Mononuclear cell (primary cell): ENCODE measurements around the gene AUTS2. TPM values are rescaled to one million over a fixed set of nuclear protein-coding genes. Genes with fewer than 3 reads are reported as not detected.

ENCODE experiments used
- H3K27me3 ChIP-seq: 2 replicates; pipeline ENCODE4 v1.6.0; 2011; ENCODE audit warnings: low read length, control low read depth; ENCODE audit not compliant: insufficient read depth
- H3K4me1 ChIP-seq: 2 replicates; pipeline ENCODE4 v1.5.1; 2011; ENCODE audit warnings: mild to moderate bottlenecking, low read length, control low read depth; ENCODE audit not compliant: insufficient read depth
- H3K4me3 ChIP-seq: 2 replicates; pipeline ENCODE4 v1.5.1; 2011; ENCODE audit warnings: mild to moderate bottlenecking, low read length, moderate library complexity
- H3K9me3 ChIP-seq: 2 replicates; pipeline ENCODE4 v1.5.1; 2011; ENCODE audit warnings: low read depth, mild to moderate bottlenecking, control low read depth, low read length
- total RNA-seq: library from RNA; depleted of rRNA; stranded (reverse); fragments of >200 nt; gene quantifications from one replicate; pipeline ENCODE4 v1.2.3, GENCODE V29; 2012

AUTS2 gene
- total RNA-seq, 1 donor = 16.5 TPM

DNA sequence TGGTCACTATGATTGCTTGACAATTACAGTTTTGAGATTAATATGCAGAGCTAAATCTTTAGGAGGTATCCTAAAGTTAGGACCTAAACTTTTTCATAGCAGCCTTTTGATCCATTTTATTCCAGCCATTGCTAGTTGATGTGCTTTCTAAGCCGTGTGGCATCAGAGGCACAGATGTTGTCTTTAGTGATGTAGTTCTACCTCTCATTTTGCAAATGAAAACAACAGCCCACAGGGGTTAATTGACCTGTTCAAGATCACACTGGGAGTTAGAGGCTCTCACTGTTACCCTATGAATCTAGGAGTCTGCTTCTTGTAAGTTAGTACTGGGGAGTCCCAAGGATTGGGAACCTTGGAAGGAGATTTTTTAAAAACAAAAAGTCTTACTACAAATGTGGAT, 10.6 kb downstream of the AUTS2 start:
- peaks cover 7% of the 10 kb centered on the region for H3K27me3 ChIP-seq
- no peaks in the 10 kb centered on the region for H3K4me1 ChIP-seq

DNA sequence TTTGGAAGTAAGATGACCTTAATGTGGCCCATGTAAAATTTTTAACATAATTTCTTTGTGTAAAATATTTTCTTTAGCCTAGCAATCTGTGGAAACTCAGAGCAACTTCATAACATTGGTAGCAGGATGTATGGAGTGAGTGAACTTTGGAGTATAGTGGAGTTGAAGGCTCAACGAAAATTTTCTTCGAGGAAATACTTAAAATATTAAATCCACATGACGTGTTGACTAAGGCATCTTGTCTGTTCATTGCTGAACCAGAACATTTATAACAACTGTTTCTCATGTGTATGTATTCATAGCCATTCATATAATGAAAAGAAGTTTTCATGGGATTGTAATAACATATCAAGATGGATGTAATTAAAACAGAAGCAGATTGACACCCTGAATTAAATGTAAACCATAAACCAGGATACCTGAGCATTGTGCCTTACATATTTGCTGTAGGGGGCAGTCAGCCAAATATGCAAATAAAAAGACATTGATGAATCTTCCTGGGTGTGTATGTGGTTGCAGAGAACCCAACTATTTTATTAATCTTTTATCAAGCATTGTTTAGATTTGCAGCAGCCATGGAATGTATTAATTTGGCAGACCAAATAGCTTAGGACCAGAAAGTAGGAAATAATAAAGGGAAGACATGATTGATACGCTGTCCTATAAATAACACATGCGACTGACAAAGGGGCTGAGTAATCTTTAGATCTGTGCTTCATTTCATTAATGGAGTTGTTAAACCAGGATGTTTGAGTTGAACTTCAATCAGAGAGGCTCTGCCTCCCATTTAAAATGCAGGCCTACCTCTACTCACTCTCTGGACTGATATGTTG, 11.5 kb downstream of the AUTS2 start:
- H3K27me3 ChIP-seq = peaks cover 7% of the 10 kb centered on the region
- no peaks in the 10 kb centered on the region for H3K9me3 ChIP-seq
- H3K4me1 ChIP-seq = no peaks in the 10 kb centered on the region
- H3K4me3 ChIP-seq = no peak overlapping the region

More for the DNA sequence above, 10.6 kb downstream of the AUTS2 start:
- H3K4me3 ChIP-seq = no peak overlapping the region
- H3K9me3 ChIP-seq = no peaks in the 10 kb centered on the region

DNA sequence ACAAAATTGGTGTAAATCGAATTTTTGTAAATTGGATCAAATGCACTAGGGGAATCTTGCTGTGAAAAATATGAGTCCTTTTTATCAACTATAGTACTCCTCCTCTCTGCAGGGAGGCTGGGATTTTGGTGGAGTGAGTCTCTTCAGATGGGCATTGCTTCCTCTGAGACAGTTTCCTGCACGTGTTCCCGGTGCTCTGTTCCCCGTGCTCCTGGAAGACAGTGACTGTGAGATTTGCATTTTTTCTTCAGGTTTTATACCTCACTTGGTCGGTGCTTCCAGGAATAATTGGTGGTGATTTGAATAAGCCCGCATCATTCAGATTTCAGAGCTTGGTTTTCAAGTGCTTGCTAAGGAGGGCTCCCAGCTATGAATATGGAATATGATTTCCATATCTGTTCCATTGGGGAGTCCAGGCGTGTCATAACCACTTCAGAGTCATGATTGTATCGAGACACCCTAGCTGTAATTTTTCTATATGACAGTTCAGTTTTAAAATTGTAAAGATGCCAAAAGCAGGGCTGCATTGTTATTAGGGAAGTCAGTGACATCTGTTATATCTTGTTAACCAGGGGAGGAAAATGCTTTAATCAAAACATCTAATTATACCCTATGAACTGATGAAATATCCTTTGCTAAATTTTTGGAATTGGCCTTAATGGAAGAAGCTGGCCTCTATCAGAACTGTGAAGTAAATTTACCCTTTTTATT, 12.3 kb downstream of the AUTS2 start:
- Histone ChIP-seq H3K27me3 (peaks cover 4% of the 10 kb centered on the region), H3K4me1 (no peaks in the 10 kb centered on the region), H3K4me3 (no peak overlapping the region), H3K9me3 (no peaks in the 10 kb centered on the region)

DNA sequence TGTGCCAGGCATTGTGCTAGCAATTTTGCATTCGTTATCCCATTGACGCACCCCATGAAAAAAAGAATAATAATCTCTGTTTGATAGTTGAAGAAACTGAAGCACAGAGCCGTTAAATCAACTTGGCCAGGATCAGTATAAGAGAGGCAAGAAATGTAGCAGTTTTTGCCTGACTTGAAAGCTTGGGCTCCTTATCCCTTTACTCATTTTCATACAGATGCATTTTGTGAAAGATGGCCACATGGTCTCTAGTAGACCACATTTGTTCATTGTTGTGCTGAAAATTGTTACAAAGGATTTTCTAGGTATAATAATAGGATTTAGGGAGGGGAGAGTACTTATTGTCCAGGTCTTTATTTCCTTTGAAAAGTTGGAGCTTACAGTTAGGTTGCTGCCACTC, 14.7 kb downstream of the AUTS2 start:
- Histone ChIP-seq H3K4me1 (no peaks in the 10 kb centered on the region), H3K27me3 (no peaks in the 10 kb centered on the region), H3K9me3 (no peaks in the 10 kb centered on the region), H3K4me3 (no peak overlapping the region)

DNA sequence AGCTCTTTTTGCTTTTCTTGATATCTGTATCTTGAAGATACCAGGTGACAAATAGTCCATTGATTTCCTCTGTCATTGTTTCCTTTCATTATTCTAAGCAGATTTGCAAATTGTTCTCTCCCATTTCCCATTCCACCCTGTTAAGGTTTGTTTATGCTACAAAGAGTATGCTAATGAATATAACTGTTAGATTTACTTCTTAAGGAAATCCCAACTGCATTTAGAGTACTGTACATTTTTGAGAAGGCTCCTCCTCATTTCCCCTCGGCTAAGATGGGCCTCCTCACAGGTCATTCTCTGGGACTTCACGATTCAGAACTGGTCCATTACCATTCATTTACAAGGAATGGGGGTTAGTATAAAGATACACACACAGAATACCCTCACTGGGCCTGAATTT, 15.6 kb downstream of the AUTS2 start:
- H3K27me3 ChIP-seq = no peaks in the 10 kb centered on the region
- no peak overlapping the region for H3K4me3 ChIP-seq
- no peaks in the 10 kb centered on the region for H3K9me3 ChIP-seq
- H3K4me1 ChIP-seq = no peaks in the 10 kb centered on the region

DNA sequence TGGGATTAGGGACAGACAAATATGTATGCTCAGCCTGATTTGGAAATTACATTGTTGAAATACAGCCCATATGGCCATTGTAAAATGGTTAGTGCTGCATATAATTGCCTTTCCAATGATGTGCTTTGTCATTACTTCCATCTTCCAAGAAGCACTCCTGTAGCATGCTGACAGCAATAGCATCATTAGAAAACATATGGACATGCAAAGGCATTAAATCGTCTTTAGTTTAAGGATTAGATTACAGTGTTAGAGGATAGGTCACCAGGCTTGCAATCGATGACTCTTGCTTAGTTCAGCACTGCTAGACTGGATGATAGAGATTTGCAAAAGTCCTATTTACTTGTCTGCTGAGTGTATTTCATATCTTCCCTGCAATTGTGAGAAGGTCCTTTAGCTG, 17.4 kb downstream of the AUTS2 start:
- no peaks in the 10 kb centered on the region for H3K4me1 ChIP-seq
- no peaks in the 10 kb centered on the region for H3K9me3 ChIP-seq
- no peak overlapping the region for H3K4me3 ChIP-seq
- H3K27me3 ChIP-seq = no peaks in the 10 kb centered on the region

DNA sequence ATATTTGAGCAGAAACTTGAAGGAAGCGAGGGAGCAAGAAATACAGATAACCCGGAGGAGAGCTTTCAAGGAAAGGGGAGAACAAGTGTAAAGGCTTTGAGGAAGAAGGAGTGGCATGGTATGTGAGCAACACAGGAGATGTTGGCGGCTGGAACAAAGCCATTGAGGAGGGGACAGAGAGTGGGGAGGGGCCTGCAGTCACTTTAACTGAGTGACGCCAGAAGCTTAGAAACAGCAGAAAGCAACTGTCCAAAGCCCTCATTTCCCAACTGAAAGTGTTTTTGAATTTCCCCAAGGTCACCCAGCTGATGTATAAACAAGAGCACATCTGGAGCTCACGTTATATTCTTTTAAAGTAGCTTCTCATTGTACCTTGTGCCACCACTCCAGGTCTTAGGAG, 19.1 kb downstream of the AUTS2 start:
- Histone ChIP-seq H3K27me3 (no peaks in the 10 kb centered on the region), H3K4me1 (no peaks in the 10 kb centered on the region), H3K9me3 (no peaks in the 10 kb centered on the region), H3K4me3 (no peak overlapping the region)

DNA sequence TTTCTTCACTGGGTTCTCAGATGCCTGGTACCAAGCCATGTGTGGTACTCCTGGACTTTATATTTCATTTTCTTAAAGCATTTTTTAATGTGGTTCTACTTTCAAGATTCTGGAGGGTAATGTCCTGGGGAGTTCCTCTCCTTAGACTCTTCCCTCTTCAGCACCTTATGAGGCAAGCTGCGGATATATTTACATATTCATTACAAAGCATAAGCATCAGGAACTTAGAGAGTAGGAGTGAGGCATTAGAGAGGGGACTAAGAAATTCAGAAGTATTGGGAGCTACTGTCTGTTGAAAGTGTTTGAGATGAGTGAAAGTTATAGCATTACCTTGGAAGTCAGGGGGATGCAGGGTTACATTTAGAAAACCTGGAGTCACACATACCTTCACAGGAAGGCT, 20.8 kb downstream of the AUTS2 start:
- no peaks in the 10 kb centered on the region for H3K4me1 ChIP-seq
- no peaks in the 10 kb centered on the region for H3K9me3 ChIP-seq
- H3K4me3 ChIP-seq = no peak overlapping the region
- H3K27me3 ChIP-seq = no peaks in the 10 kb centered on the region

DNA sequence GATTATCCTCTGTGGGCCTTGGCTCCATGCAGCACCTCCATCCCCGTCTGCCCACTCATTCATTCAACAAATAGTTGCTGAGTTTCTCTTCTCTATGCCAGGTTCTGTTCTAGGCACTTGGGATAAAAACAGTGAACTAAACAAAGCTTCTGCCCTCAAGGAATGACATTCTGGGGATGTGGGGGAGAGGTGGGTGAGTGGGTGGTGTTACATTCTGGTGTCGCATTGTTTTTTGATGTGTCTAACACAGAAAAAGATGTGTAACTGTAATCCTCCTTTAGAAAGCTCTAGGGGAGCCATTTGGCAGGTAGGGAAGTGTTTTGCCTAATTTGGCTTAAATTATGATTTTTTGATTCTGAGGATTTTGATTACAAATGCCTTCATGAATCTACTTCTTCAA, 21.4 kb downstream of the AUTS2 start:
- Histone ChIP-seq H3K4me3 (no peak overlapping the region), H3K4me1 (no peaks in the 10 kb centered on the region), H3K9me3 (no peaks in the 10 kb centered on the region), H3K27me3 (no peaks in the 10 kb centered on the region)

DNA sequence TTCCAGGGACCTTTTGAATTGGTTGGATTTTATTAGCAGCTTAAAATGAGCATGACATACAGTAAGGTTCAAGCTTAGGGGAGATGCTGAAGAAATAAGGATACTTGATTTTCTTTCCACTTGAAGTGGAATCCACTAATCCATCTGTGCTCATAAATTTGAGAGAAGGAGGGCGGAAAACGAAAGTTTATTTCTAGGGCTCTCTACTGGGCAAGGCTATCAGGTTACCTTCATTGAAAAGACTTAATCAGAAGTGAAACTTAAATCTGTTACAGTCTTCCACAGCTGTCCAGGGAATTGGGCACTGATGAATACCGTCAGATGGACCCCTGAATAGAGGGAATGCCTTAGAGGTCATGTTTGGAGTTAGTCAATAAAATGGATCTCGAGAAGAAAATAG, 21.8 kb downstream of the AUTS2 start:
- H3K27me3 ChIP-seq = no peaks in the 10 kb centered on the region
- no peaks in the 10 kb centered on the region for H3K4me1 ChIP-seq
- H3K9me3 ChIP-seq = no peaks in the 10 kb centered on the region
- no peak overlapping the region for H3K4me3 ChIP-seq

DNA sequence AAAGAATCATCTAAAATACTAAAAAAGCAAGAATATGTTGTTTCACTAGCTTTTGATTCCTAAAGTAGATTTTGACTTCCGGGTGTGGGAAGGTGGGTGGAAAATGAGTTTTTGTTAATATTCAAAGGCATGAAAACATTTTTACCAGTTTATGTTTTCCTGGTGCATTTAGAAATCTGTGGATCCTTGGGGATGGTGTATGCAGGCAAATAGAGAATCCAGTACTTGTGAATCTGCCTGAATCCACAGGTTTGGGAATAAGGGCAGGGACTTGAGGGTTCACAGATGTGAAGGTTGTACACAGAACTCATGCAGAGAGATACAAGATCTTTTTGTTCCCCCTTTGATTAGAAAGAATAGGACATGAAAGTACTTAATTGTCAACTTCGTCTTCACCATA, 22.4 kb downstream of the AUTS2 start:
- Histone ChIP-seq H3K4me3 (no peak overlapping the region), H3K27me3 (no peaks in the 10 kb centered on the region), H3K4me1 (no peaks in the 10 kb centered on the region), H3K9me3 (no peaks in the 10 kb centered on the region)

DNA sequence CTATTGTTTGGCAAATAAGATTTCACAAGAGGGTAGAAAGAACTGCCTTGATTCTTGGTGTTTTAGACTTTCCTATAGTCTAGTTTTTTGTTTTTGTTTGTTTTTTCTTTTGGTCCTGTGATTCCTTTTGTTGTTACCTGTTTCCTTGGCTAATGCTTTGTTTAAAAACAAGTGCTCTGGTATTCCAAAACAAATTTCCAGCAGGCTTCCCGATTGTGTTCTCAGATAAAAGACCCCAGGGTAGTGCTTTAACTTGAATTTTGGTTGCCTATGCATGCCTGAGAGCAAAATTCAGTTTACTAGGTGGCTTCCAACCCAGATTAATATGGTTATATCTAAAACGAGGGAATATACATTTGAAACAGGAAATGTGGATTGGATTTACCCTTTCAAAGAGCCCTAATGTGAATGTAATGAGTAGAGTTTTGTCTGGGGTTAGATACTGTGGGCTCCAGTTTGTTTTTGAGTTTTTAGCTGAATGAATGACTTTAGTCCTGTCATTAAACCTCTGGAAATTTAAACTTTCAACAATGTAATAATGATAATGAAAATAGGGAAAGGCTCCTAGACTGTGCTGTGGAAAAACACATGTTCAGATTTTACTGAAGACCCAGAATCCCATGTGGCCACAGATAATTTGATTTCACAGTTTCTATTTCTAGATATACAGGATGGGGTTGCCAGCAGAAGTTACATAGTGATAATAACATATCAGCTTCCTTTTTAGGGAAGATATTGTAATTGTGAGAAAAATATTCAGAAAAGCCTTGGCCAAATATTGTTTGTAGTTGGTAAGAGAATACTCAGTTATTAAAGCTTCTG, 23.9 kb downstream of the AUTS2 start:
- Histone ChIP-seq H3K4me3 (no peak overlapping the region), H3K27me3 (no peaks in the 10 kb centered on the region), H3K9me3 (no peaks in the 10 kb centered on the region)

DNA sequence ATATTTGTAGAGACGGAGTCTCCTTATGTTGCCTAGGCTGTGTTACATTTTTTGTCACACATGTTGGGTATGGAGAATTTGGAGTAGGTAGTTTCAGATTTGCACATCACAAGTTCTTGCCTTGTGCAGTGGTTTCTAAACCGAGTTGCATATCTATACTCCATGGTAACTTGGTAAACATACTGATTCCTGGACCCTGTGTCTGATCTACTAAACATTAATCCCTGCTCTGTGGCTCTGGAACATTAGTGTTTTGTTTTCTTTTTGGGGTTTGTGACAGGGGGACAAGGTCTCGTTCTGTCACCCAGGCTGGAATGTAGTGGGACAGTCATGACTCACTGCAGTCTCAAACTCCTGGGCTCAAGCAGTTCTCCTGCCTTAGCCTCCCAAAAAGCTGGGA, 24.7 kb downstream of the AUTS2 start:
- no peak overlapping the region for H3K4me3 ChIP-seq
- H3K27me3 ChIP-seq = no peaks in the 10 kb centered on the region
- no peaks in the 10 kb centered on the region for H3K4me1 ChIP-seq
- H3K9me3 ChIP-seq = no peaks in the 10 kb centered on the region

More for the DNA sequence above, 23.9 kb downstream of the AUTS2 start:
- H3K4me1 ChIP-seq = no peaks in the 10 kb centered on the region

DNA sequence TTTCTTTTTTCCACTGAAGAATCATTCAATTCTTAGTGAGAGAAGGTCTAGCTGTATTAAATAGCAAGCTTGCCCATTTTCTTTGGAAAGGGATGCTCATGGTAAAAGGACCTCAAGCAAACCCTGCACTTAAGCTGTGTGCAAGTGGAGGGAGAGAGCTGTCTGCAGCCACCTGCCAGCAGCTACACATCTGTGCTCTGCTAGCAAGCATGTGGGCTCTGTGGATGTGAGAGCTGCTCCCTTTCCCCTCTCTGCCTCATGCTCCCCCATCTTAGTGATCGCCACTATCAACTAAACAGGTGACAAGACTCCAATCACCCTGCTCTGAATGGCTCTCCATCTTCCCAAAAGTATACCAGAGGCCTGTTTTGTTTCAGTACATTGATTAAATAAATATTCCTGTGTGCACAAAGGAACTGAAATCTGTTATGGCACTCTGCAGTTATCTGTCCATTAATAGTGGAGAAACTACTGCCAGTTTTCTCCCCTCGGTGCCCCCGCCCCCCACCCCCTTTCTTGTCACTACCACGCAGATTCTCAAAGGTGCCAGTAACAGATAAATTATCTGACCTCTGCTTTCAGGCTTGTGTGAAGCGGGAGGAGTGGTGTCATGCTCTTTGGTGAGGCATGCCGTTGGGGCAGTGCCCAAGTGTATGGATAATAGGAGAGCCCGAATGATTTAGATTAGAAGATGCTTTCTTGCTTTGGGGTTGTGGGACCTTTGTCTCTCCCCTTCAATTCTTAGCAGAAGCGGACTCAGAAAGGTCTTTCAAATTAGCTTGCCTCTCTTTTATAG, 26.4 kb downstream of the AUTS2 start:
- no peaks in the 10 kb centered on the region for H3K4me1 ChIP-seq
- H3K4me3 ChIP-seq = no peak overlapping the region
- no peaks in the 10 kb centered on the region for H3K27me3 ChIP-seq
- H3K9me3 ChIP-seq = no peaks in the 10 kb centered on the region
